HepG2 (cell line): ENCODE data around the gene C6orf136. TPM values are rescaled to one million over a fixed set of nuclear protein-coding genes. Genes with fewer than 3 reads are reported as not detected.

ENCODE experiments used
- BRD4 ChIP-seq: sonication (generic); formaldehyde crosslinking; IDR thresholded peaks from 2 replicates; pipeline ENCODE4 v1.4.0; 2020; ENCODE audit warnings: missing genetic modification reagents
- CREM ChIP-seq, 2 experiments: sonication (generic) in 1 of 2; formaldehyde crosslinking in 1 of 2; IDR thresholded peaks; 2 replicates each; pipeline versions ENCODE4 v1.4.0 to v1.6.1; 2016 to 2020; ENCODE audit warnings: antibody characterized with exemption in 1 of 2, mild to moderate bottlenecking in 1 of 2, missing genetic modification reagents in 1 of 2
- FUBP1 ChIP-seq: sonication (generic); formaldehyde crosslinking; IDR thresholded peaks from 2 replicates; pipeline ENCODE4 v1.5.1; 2020; ENCODE audit warnings: missing genetic modification reagents, mild to moderate bottlenecking, borderline replicate concordance
- GABPB1 ChIP-seq: IDR thresholded peaks from 2 replicates; pipeline ENCODE4 v1.6.1; 2016; ENCODE audit warnings: mild to moderate bottlenecking, missing genetic modification reagents, moderate library complexity, missing compliant biosample characterization
- IKZF1 ChIP-seq: fragments of 450-650 bp; IDR thresholded peaks from 2 replicates; pipeline ENCODE4 v1.7.1; 2016
- IKZF5 ChIP-seq: IDR thresholded peaks from 2 replicates; pipeline ENCODE4 v1.6.1; 2018; ENCODE audit warnings: missing genetic modification reagents, mild to moderate bottlenecking, missing compliant biosample characterization
- MAFG ChIP-seq: sonication (generic); formaldehyde crosslinking; IDR thresholded peaks from 2 replicates; pipeline ENCODE4 v1.5.1; 2020; ENCODE audit warnings: mild to moderate bottlenecking, missing genetic modification reagents
- MAFK ChIP-seq, 2 experiments: IDR thresholded peaks in 1 of 2; conservative IDR thresholded peaks in 1 of 2; 2 replicates each; pipeline ENCODE4 v1.6.1; 2011; ENCODE audit warnings: improper control_type of control experiment in 2 of 2, low read length in 2 of 2
- MED8 ChIP-seq: sonication (generic); formaldehyde crosslinking; IDR thresholded peaks from 2 replicates; pipeline ENCODE4 v1.8.1; 2023; ENCODE audit warnings: mild to moderate bottlenecking, missing genetic modification reagents; ENCODE audit not compliant: insufficient replicate concordance
- MLX ChIP-seq: IDR thresholded peaks from 2 replicates; pipeline ENCODE4 v1.6.1; 2016
- RNF2 ChIP-seq: fragments of 450-650 bp; conservative IDR thresholded peaks from 2 replicates; pipeline ENCODE4 v1.6.1; 2016; ENCODE audit warnings: low read depth
- TOE1 ChIP-seq: sonication (generic); formaldehyde crosslinking; IDR thresholded peaks from 2 replicates; pipeline ENCODE4 v1.4.0; 2020; ENCODE audit warnings: mild to moderate bottlenecking, missing genetic modification reagents
- XRCC5 ChIP-seq: fragments of 200-400 bp; formaldehyde crosslinking; optimal IDR thresholded peaks from 2 replicates; pipeline ENCODE3; 2017; ENCODE audit warnings: mild to moderate bottlenecking, low read length
- YY1 ChIP-seq: IDR thresholded peaks from 2 replicates; pipeline ENCODE4 v1.6.1; 2011; ENCODE audit warnings: low read length, low read depth, moderate library complexity, mild to moderate bottlenecking; ENCODE audit not compliant: insufficient read depth, insufficient replicate concordance
- ZBTB10 ChIP-seq: sonication (generic); formaldehyde crosslinking; IDR thresholded peaks from 2 replicates; pipeline ENCODE4 v1.4.0; 2020; ENCODE audit warnings: missing genetic modification reagents, borderline replicate concordance
- ZMYM3 ChIP-seq: sonication (generic); formaldehyde crosslinking; IDR thresholded peaks from 2 replicates; pipeline ENCODE4 v1.5.1; 2020; ENCODE audit warnings: mild to moderate bottlenecking, missing genetic modification reagents
- ZNF331 ChIP-seq: sonication (generic); formaldehyde crosslinking; IDR thresholded peaks from 2 replicates; pipeline ENCODE4 v1.4.0; 2020; ENCODE audit warnings: missing genetic modification reagents
- ZNF460 ChIP-seq: sonication (generic); formaldehyde crosslinking; IDR thresholded peaks from 2 replicates; pipeline ENCODE4 v1.5.1; 2020; ENCODE audit warnings: missing genetic modification reagents, mild to moderate bottlenecking, borderline replicate concordance
- ZNF567 ChIP-seq: sonication (generic); formaldehyde crosslinking; IDR thresholded peaks from 2 replicates; pipeline ENCODE4 v1.8.1; 2023; ENCODE audit warnings: mild to moderate bottlenecking, missing genetic modification reagents, borderline replicate concordance
- ZNF704 ChIP-seq: sonication (generic); formaldehyde crosslinking; IDR thresholded peaks from 2 replicates; pipeline ENCODE4 v1.8.1; 2023; ENCODE audit warnings: mild to moderate bottlenecking, inconsistent platforms, moderate library complexity, missing genetic modification reagents, borderline replicate concordance
- ZNF709 ChIP-seq: sonication (generic); formaldehyde crosslinking; IDR thresholded peaks from 2 replicates; pipeline ENCODE4 v1.5.0; 2020; ENCODE audit warnings: mild to moderate bottlenecking, missing genetic modification reagents
- polyA plus RNA-seq, 8 experiments: library from polyadenylated mRNA; depleted of rRNA in 3 of 8; stranded (reverse) in 7 of 8; unstranded in 1 of 8; fragments of >200 nt; fragmentation: Illumina TruSeq in 4 of 8; extraction: Trizol in 4 of 8; gene quantifications; 2 replicates each; pipeline versions ENCODE4 v1.2.1 to v1.2.3, GENCODE V29; 2011 to 2016; ENCODE audit warnings: low read depth in 4 of 8, missing spikeins in 1 of 8, mixed read lengths in 1 of 8; ENCODE audit not compliant: insufficient read depth in 1 of 8
- total RNA-seq, 5 experiments: library from RNA; depleted of rRNA; stranded (reverse); fragments of >200 nt; fragmentation: Illumina TruSeq; extraction: Trizol; gene quantifications; 2 replicates each; pipeline ENCODE4 v1.2.3, GENCODE V29; 2016; ENCODE audit warnings: low read depth in 1 of 5

C6orf136 gene
- total and polyA plus RNA-seq, 2 of the 13 experiments (the other 11 are each of a cell fraction or from before 2014, with no cell fraction given) = 12.0 to 26.2 TPM

- no peak for TF ChIP-seq ZNF460 (CRISPR knock-in tag)
- TF ChIP-seq ZBTB10 (CRISPR knock-in tag) = no peak
- TF ChIP-seq MAFG (CRISPR knock-in tag) = peak; percentile 89
- no peak; the same call in 1 of the 2 replicates for TF ChIP-seq ZNF567 (CRISPR knock-in tag)
- TF ChIP-seq XRCC5 = peak; percentile 31
- TF ChIP-seq ZNF704 (CRISPR knock-in tag) = peak; percentile 63; the same call in 1 of the 2 replicates
- peak; percentile 89 for TF ChIP-seq ZNF331 (CRISPR knock-in tag)
- no peak for TF ChIP-seq BRD4 (CRISPR knock-in tag)
- peak; percentile 75 for TF ChIP-seq CREM (IDR thresholded peaks at IDR 0.05)
- no peak for TF ChIP-seq CREM (CRISPR knock-in tag; IDR thresholded peaks at IDR 0.05)
- TF ChIP-seq RNF2 = no peak
- no peak for TF ChIP-seq IKZF1
- TF ChIP-seq ZNF709 (CRISPR knock-in tag) = no peak
- peak; percentile 97 for TF ChIP-seq IKZF5 (CRISPR knock-in tag)
- peak; percentile 88 for TF ChIP-seq YY1
- TF ChIP-seq MED8 (CRISPR knock-in tag) = no peak
- TF ChIP-seq ZMYM3 (CRISPR knock-in tag) = peak; percentile 70
- peak; percentile 88 for TF ChIP-seq MLX
- TF ChIP-seq TOE1 = peak; percentile 90; the same call in 1 of the 2 replicates
- peak; percentile 58; the same call in 1 of the 2 replicates for TF ChIP-seq GABPB1 (CRISPR knock-in tag)
- peak; percentile 98 for TF ChIP-seq MAFK (conservative IDR thresholded peaks at IDR 0.05 in 1 of 2, IDR thresholded peaks at IDR 0.05 in 1 of 2; ENCODE audit: low read length in 2 of 2)
- TF ChIP-seq FUBP1 (CRISPR knock-in tag) = peak; percentile 90; the same call in 1 of the 2 replicates
Measured at GRCh38 chr6:30654798-30655742, 8.1 kb downstream of the C6orf136 start (continued).
